HG02870 (cell line): ENCODE measurements around the gene LHFPL4.

Source experiments
- ATAC-seq: cut with Tn5 transposase; IDR thresholded peaks from one replicate; pipeline ENCODE4 v1.9.1; 2021; ENCODE audit warnings: mild to moderate bottlenecking, moderate library complexity; ENCODE audit not compliant: unreplicated experiment

LHFPL4 gene

DNA sequence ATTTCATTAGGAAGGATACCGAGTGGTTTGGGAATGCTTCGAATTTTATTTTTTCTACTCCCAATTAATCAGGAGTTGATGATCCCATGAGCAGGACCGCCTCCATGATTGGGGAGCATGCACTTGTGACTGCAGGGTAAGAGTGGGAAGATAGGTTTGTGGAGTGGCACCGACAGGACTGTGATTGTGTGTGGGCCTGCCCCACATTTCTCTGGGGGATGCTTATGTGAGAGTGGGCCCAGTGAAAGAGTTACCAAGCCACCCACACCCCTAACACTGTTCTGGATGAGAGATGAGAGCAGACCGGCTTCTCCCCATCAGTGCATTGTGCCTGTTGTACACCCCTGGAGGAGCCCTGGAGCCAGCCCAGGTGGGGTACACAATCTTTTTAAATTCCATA is 76.7 kb downstream of the LHFPL4 start:
- ATAC-seq: no peak

DNA sequence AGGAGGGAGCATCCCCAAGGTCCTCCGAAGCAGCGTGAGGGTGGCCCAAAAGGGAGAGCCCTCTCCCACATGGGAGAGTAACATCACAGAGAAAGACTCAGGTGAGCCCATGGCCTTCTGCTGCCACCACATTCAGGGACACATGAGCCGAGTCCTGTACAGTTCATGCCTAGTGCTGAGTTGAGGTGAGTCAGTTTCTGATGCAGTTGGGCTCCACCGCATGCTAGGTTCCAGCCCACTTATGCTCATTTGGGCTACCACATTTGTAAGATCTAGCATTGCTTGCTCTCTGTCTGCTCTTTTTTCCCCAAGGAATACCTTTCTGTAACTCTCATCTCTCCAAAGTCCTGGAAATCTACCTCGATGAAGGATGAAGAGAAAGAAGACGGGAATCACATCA is 79.1 kb downstream of the LHFPL4 start:
- ATAC-seq: no peak

DNA sequence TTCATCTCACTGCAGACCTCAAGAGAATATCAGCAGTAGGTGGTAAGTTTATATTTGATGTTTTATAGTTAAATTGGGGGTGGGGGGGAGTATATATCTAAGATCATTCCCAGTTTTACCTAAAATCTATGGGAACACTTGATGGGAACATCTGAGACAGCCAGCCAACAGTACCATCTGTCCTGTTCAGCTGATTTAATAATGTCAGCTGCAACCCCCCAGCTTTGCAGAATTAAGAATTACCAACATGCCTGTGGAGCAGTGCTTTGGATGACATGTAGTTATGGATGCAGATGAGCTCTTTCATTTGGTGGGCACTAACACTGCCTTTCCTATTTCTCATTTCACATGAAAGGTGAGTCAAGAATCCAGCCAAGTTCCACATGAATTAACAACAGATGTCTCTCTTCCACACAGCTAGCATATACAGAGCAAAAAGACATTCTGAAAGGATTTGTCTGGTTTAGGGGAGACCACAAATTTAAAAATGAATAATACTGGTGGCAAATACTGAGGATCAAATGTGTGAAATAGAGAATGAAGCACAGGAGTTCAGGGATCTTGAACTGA is 80.0 kb downstream of the LHFPL4 start:
- ATAC-seq: no peak

DNA sequence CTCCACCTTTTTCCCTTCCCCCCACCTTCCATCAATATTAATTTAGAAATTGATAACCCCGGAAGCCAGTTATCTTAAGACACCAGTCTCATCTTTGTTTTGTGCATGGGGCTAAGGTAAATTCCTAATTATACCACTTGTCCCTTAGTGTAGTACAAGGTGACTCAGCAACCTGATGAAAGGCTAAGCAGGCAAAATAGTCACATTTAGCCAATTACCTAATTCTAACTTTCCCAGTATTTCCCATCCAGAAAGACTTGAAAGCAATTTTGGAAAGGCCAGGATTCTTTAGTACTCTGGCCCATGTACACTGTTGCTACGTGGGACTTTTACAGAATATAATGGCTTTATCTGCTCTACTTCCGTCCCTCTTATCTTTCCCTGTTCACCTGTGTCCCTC is 83.6 kb downstream of the LHFPL4 start:
- no peak for ATAC-seq

DNA sequence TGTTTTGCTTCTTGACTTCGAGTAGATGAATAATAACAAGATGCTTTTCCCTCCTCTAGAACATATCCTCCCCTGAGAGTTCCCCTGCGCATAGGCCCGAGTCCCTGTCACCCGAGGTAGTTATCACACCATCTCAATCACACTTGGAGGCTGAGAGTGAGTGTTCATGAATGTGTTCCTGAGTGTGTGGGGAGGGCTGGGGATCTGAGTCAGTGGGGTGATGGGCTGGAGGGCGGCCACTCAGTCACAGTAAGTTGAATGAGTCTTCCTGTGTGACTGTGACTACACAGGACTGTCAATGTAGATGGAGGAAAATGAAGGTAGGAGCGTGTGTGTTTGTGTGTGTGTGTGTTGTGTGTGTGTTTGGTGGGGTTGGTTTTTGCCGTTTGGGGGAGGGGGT is 85.2 kb downstream of the LHFPL4 start:
- no peak for ATAC-seq

DNA sequence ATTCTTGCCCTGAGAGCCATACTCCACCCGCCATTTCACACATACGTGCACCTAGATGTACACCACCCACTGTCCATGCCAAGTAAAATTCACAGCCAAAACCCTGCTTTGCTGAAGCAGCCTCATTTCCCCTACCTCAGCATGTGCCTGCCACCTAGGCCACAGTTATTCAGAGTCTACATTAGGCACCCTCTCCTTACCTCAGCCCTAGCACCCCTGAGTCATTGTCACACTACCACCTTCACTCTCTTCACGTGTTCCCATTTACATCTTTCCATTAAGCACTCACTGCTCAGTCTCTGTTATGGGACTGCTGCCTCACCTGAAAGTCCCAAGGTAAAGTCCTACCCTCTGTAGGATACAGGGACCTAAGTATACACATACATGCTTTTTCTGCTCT is 86.2 kb downstream of the LHFPL4 start:
- ATAC-seq: no peak

DNA sequence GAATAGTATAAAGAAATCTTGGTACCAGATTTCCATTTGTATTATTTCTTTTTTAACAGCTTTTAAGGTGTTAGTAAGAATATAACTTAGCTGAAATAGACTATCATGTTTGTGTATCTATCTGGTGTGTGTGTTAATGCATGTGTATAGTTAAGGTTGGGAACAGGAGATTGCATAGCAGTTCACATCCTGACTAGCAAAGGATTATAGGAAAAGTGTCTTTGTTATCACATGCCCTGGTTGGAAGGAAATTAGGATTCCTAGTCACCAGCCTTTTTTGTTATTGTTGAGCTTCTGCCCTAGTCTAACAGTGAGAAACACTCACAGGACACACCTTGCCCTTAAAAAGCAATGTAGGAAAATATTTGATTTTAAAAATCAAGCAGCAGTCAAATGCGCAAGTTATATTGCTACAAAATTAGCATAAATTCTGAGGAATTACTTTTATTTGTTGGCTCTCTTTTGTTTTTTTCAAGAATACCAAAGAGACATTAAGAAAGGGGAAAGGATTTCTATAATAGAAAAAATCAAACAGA is 98.0 kb downstream of the LHFPL4 start:
- no peak for ATAC-seq

DNA sequence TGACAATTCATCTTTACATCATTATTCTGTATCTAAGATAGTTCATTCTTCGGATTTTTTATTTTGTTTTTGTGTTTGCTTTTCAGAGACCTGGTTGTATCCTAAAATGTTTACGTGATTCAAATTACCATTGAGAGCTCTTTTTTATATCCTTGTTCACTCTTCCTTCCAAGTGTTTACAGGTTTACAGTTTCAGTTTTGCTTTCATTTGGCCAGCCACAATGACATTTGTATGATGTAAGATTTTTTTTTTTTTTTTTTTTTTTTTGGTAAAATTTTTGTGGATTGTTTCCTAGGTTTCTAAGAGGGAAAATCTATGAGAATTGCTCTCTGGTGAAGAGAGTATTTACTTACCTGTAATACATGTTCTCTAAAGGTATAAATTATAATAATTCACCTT is 101.2 kb downstream of the LHFPL4 start:
- no peak for ATAC-seq

DNA sequence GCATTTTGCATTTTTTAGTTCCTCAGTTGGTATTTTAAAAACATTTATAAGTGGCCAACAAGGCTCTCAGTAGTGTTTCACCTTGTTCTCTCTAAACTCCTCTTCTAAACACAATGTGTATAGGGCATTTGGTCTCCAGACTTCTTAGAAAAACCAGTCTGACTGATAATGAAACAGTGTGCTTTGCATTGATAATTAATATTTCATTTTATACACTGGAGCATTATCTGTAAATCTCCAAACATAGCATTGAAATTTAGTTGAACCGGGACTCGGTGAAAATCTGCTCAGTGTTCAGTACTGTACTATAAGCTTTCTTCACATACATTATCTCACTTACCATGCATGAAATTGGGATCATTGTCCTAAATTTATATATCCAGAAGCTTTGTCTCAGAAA is 102.6 kb downstream of the LHFPL4 start:
- no peak for ATAC-seq

DNA sequence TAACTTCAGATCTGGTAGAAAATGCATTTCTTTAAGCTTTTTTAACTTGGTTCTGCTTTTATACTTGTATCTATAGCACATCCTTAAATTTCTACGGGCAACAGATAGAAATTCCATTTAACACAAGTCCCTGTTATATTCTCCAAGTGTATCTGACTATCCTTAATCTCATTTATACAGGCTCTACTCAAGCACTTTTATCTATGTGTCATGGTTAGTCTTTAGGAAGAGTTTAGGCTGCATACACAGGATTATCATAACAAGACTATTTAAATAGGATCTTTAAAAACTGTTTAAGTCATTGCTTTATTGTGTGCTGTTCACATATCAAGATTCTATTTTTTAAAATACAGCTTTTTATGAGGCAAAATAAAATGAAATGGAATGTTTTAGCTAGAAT is 103.5 kb downstream of the LHFPL4 start:
- no peak for ATAC-seq

DNA sequence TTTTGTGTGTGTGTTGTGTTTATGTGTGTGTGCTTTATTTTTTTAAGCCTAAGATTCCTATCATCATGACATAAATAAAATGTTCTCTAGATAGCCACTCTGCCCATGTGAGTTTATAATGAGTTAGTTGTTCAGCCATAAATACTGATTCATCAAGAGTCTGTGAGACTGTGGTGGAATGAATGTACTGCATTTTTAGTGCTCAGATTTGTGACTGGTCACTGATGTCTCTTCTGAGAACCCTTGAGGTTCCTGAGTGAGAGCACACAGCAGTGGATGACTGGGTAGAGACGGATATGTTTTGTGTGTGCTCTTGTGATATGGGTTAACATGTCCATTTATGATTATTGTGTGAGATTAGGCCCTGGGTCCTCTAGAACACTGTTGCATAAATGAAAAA is 105.0 kb downstream of the LHFPL4 start:
- no peak for ATAC-seq
